Bronchial epithelial cell (primary cell): ENCODE data around the gene ZNHIT6. TPM values are rescaled to one million over a fixed set of nuclear protein-coding genes. Genes with fewer than 3 reads are reported as not detected.

Experiments
- DNase-seq: peaks from one replicate; pipeline ENCODE4 v3.0.0-alpha.2; 2010; ENCODE audit warnings: low read depth
- FAIRE-seq: peaks from 2 replicates; lab custom pipeline; 2011; peaks lifted over from hg19 to GRCh38; lab: Jason Lieb, UNC
- H3K27me3 ChIP-seq: 2 replicates; pipeline ENCODE4 v1.5.1; 2011; ENCODE audit warnings: low read length; ENCODE audit not compliant: control insufficient read depth, insufficient read depth
- H3K36me3 ChIP-seq: 2 replicates; pipeline ENCODE4 v1.5.1; 2011; ENCODE audit warnings: low read length; ENCODE audit not compliant: control insufficient read depth, insufficient read depth
- H3K4me3 ChIP-seq: 2 replicates; pipeline ENCODE4 v1.5.1; 2011; ENCODE audit warnings: mild to moderate bottlenecking, low read depth, low read length, control low read depth
- CTCF ChIP-seq: IDR thresholded peaks from 2 replicates; pipeline ENCODE4 v1.5.1; 2011; ENCODE audit warnings: mild to moderate bottlenecking, moderate library complexity, low read length, control low read depth, inconsistent platforms; ENCODE audit not compliant: insufficient read depth, severe bottlenecking
- total RNA-seq: library from RNA; depleted of rRNA; stranded (reverse); fragments of >200 nt; gene quantifications from 2 replicates; pipeline ENCODE4 v1.2.1, GENCODE V29; 2014

ZNHIT6 gene
- total RNA-seq, 1 donor from 2014 or later = 6.1 TPM

DNA sequence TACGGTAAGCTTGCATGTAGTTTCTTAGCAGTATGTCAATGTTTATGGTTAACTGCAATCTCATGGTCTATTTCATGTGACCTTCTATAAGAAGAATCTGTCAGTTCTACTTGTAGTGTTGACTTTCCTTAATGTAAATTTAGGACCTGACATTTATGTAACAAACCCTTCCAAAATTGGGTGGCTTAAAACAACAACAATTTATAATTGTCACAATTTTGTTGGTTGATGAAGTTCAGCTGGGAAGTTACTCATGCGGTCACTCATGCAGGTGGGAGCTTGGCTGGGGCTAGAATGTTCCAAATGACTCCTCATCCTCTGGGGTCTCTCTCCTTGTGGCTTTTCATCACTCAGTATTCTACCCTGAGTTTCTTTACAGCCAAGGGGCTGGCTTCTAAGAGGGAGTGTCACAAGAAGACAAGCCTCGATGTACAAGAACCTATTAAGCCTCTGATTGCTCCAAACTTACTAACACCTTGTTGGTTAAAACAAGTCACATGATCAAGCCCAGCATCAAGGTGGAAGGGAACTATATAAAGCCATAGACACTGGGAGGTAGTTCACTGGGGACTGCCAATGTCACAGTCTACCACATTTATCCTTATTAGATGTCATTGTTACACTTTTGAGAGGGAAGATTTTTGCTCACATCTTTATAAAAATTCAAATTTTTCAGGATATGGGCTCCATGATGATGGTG, 103.8 kb downstream of the ZNHIT6 start:
- TF ChIP-seq CTCF = no peak
- no peak for FAIRE-seq

GRCh38 chr1:85603086-85603880, 105.0 kb downstream of the ZNHIT6 start:
- Histone ChIP-seq H3K4me3 (no peak overlapping the region), H3K27me3 (no peaks in the 10 kb centered on the region), H3K36me3 (no peaks in the 10 kb centered on the region)
- TF ChIP-seq CTCF = no peak
- no peak for FAIRE-seq
- no peak for DNase-seq

More for the DNA sequence above, 103.8 kb downstream of the ZNHIT6 start:
- H3K27me3 ChIP-seq = no peaks in the 10 kb centered on the region
- no peaks in the 10 kb centered on the region for H3K36me3 ChIP-seq
- no peak overlapping the region for H3K4me3 ChIP-seq
- no peak for DNase-seq

DNA sequence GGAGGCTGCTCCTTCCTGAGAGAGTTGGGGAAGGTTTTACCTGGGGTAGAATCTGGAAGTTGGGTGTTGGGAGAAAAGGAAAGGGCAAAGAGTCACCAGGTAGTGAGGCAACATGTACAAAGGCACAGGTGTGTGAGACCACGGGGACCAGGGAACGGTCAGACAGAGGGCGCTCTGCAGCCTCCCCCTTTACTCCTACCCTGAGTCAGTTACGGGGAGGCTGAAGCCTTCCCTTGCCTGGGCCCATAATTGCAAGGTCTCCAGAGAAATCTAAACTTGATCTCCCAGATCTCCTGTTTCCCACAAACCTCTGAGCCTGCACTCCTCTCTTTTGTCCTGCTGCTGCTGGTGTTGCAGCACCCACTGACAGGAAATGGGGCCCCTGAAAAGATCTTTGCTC, 105.7 kb downstream of the ZNHIT6 start:
- TF ChIP-seq CTCF = no peak
- H3K27me3 ChIP-seq = no peaks in the 10 kb centered on the region
- FAIRE-seq (no peak), DNase-seq (no peak)
- no peak overlapping the region for H3K4me3 ChIP-seq
- no peaks in the 10 kb centered on the region for H3K36me3 ChIP-seq

DNA sequence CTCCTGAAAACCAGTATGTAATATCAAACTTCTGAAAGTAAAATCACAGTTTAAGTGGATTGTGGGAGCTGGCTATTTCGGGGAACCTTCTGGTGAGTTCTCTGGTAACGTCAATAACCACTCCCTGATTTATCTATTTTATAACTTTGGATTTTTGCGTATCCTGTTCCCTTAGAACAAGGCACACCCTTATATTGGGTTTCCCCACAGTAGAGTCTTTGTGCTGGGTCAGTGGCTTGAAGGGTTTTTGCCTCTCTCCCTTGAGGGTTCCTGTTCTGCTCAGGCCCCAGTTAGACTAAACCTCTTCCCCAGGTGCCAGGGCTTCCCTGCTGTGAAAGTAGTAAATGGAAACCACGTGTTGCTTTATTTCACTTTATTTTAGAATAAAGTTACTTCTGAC, 106.3 kb downstream of the ZNHIT6 start:
- no peak for TF ChIP-seq CTCF
- no peak for FAIRE-seq
- H3K27me3 ChIP-seq = no peaks in the 10 kb centered on the region

DNA sequence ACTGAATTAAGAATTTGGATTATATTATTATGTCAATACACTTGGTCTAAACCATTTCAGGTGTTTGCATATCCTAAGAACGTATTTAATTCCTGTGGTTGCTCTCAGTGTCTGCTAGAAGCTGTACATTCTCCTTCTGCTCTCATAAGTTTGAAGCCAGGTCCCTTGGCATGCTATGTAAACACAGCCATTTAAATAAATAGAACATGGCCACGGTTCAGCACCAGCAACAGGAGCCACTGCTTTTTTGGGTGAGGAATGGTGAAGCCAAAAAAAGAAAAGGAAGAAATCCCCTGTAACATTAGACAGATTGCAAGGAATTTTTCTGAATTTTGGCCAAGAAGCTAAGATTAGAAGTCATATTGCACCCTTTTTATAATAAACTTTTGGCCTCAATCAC, 108.6 kb downstream of the ZNHIT6 start:
- Histone ChIP-seq H3K4me3 (no peak overlapping the region), H3K36me3 (no peaks in the 10 kb centered on the region), H3K27me3 (no peaks in the 10 kb centered on the region)
- no peak for TF ChIP-seq CTCF
- no peak for FAIRE-seq
- DNase-seq = no peak

More for the DNA sequence above, 106.3 kb downstream of the ZNHIT6 start:
- Histone ChIP-seq H3K36me3 (no peaks in the 10 kb centered on the region), H3K4me3 (no peak overlapping the region)
- DNase-seq = no peak

Other genes with a start within 250 kb of the ZNHIT6 start
- 1.2 and 1.6 TPM in 2 replicates for gene DDAH1, start 243.3 kb downstream of the ZNHIT6 start, total RNA-seq
- gene CCN1, start 127.7 kb downstream of the ZNHIT6 start, total RNA-seq = 5.1 and 6.1 TPM in 2 replicates